Testis (tissue), 3 donors: Measurements from ENCODE around the gene SRBD1. TPM values are rescaled to one million over a fixed set of nuclear protein-coding genes. Genes with fewer than 3 reads are reported as not detected.

ENCODE experiments used
- DNase-seq: peaks from one replicate; pipeline ENCODE4 v3.0.0-alpha.2; 2019
- H3K27ac ChIP-seq, 2 donors: fragments of 200-600 bp; sonication (generic); one replicate each; pipeline ENCODE4 v1.5.1; 2019
- H3K27me3 ChIP-seq: fragments of 200-600 bp; sonication (generic); one replicate; pipeline ENCODE4 v1.5.1; 2019
- H3K36me3 ChIP-seq: fragments of 200-600 bp; sonication (generic); one replicate; pipeline ENCODE4 v1.5.1; 2017; ENCODE audit warnings: low read depth; ENCODE audit errors: missing control alignments
- H3K4me1 ChIP-seq: fragments of 200-600 bp; sonication (generic); one replicate; pipeline ENCODE4 v1.5.1; 2019
- H3K4me3 ChIP-seq, 2 donors: fragments of 200-600 bp; sonication (generic); one replicate each; pipeline ENCODE4 v1.5.1; 2017 to 2019
- H3K9me3 ChIP-seq: fragments of 200-600 bp; sonication (generic); one replicate; pipeline ENCODE4 v1.5.1; 2017
- POLR2A ChIP-seq: fragments of 450-650 bp; IDR thresholded peaks from one replicate; pipeline ENCODE4 v1.6.1; 2017; ENCODE audit warnings: antibody characterized with exemption, mild to moderate bottlenecking, moderate library complexity
- WGBS, 2 donors: methylation state at CpG; one replicate each; pipeline ENCODE4 v1.1.5; 2018; 5-methylcytosine and 5-hydroxymethylcytosine counted together
- intact Hi-C: fragments of 100-400 bp; cut with DNase I; formaldehyde crosslinking; loops from one replicate; pipeline ENCODE4 v1.15.1; 2023; ENCODE audit warnings: low total_unique reads
- polyA plus RNA-seq: library from polyadenylated mRNA; stranded (reverse); fragments of 350-450 nt; fragmentation: Illumina TruSeq; extraction: RNeasy Lipid Tissue Mini Kit (QIAGEN cat#74804); gene quantifications from one replicate; pipeline ENCODE4 v1.2.3, GENCODE V29; 2014; ENCODE audit warnings: low read depth, low replicate concordance; ENCODE audit not compliant: insufficient read depth
- total RNA-seq, 2 donors: library from RNA; depleted of rRNA; stranded (reverse); fragments of >200 nt; gene quantifications; one replicate each; pipeline ENCODE4 v1.2.3, GENCODE V29; 2016
- TF ChIP-seq, protein P1 (sequence below), 3 experiments: fragments of 450-650 bp in 2 of 3; fragments of 200-600 bp in 1 of 3; sonication (generic) in 1 of 3; IDR thresholded peaks; one replicate each; pipeline ENCODE4 v1.5.1; 2016 to 2019; ENCODE audit warnings: antibody characterized with exemption in 3 of 3, mild to moderate bottlenecking in 2 of 3, moderate library complexity in 1 of 3

SRBD1 gene
- total and polyA plus RNA-seq, 3 donors from 2014 or later, result 9.0 to 29.7 (median 27.8) TPM

DNA sequence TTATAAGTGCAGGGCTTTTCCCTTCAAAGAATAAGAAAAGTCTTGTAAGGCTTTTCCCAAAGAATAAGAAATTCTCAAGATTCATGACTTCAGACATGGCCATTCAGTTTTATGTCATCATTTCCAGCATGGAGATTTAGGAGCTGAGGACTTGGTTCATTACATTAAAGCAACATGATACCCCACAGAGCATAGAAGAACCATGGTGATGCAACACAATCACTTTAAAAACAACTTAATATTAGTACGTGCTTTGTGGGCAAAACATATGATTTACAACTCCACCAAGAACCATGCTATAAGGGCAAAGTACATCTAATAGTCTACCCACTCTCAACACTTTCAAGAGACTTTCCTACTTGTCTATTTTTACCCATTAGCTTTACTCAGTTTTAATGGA lies 214.4 kb downstream of the SRBD1 start:
- 87 to 92% methylated on average over 1 of the region's 1 CpG for WGBS, 2 donors
- H3K9me3 ChIP-seq, result no peaks in the 10 kb centered on the region
- intact Hi-C loops, result no loop called here

DNA sequence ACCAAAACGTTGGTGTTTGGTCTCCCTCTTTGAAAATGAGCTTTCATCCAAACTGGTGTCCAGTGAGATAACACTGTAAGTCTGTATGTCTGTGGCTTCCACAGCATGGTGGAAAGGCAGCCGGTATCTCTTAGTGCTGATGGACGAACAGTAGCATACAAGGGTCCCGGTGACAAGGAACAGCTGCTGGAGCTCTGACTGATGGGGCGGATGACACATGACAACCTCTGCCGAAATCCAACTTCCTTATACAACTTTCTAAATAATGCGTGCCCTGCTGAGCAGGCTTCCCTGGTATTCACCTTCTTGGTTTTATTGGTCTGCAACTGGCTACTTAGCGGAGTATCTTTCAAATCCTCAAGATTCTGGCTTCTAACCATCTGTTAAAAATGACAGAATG lies 216.2 kb downstream of the SRBD1 start:
- Histone ChIP-seq H3K9me3 (no peaks in the 10 kb centered on the region), H3K27me3 (no peaks in the 10 kb centered on the region), H3K36me3 (no peaks in the 10 kb centered on the region), H3K4me1 (no peaks in the 10 kb centered on the region), H3K4me3 (no peak overlapping the region), H3K27ac (no peak overlapping the region)
- intact Hi-C loops, result no loop called here
- 90 to 94% methylated on average over 8 of the region's 8 CpGs for WGBS, 2 donors
- no peak for TF ChIP-seq POLR2A
- TF ChIP-seq, protein P1, sequence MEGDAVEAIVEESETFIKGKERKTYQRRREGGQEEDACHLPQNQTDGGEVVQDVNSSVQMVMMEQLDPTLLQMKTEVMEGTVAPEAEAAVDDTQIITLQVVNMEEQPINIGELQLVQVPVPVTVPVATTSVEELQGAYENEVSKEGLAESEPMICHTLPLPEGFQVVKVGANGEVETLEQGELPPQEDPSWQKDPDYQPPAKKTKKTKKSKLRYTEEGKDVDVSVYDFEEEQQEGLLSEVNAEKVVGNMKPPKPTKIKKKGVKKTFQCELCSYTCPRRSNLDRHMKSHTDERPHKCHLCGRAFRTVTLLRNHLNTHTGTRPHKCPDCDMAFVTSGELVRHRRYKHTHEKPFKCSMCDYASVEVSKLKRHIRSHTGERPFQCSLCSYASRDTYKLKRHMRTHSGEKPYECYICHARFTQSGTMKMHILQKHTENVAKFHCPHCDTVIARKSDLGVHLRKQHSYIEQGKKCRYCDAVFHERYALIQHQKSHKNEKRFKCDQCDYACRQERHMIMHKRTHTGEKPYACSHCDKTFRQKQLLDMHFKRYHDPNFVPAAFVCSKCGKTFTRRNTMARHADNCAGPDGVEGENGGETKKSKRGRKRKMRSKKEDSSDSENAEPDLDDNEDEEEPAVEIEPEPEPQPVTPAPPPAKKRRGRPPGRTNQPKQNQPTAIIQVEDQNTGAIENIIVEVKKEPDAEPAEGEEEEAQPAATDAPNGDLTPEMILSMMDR (IDR thresholded peaks at IDR 0.05), result no peak
- DNase-seq, result no peak

More for the DNA sequence above, 214.4 kb downstream of the SRBD1 start:
- no peak for DNase-seq
- Histone ChIP-seq H3K36me3 (no peaks in the 10 kb centered on the region), H3K4me1 (no peaks in the 10 kb centered on the region), H3K27me3 (no peaks in the 10 kb centered on the region), H3K4me3 (no peak overlapping the region), H3K27ac (no peak overlapping the region)
- TF ChIP-seq, protein P1 (IDR thresholded peaks at IDR 0.05), result no peak
- no peak for TF ChIP-seq POLR2A

DNA sequence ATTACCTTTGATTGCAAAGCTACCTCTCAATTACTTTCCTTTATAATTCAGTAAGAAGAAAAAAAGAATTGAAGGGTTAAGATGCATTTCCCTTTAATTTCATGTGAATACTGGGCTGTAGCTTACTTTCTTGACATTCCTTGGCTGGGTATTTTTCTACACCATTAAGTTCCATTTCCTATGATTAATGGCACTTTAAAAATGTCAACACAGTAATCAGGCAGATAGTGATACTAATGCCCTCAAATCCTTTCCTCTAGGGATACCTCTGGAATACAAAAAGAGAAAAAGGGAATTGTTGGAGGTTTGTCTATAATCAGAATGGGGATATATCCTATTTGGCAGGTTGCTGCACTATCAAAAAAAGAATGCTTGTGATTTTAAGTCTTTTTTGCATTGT lies 216.9 kb downstream of the SRBD1 start:
- H3K36me3 ChIP-seq, result no peaks in the 10 kb centered on the region
- intact Hi-C loops, result no loop called here

DNA sequence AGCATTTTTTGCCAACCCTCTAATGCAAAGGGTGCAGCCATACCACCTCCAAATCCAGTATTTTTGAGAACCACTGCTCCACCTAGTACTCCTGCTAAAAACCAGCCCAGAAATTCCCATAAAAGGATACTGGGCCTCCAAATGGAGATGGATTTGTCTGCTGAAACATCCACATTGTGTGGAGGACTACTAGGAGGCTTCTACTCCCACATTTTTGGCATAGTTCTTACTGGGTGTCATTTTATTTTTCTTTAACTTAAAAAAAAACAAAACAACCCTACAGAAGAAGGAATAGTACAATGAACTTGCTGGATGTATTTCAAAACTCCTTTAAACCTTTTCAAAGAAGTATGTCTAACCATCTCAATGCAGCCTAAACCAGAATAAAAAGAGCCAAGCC lies 219.2 kb downstream of the SRBD1 start:
- TF ChIP-seq, protein P1 (IDR thresholded peaks at IDR 0.05), result no peak
- no peaks in the 10 kb centered on the region for H3K9me3 ChIP-seq
- DNase-seq, result no peak
- intact Hi-C loops, result no loop called here
- no peak overlapping the region for H3K4me3 ChIP-seq
- H3K4me1 ChIP-seq, result no peaks in the 10 kb centered on the region
- no peaks in the 10 kb centered on the region for H3K27me3 ChIP-seq
- no peak overlapping the region for H3K27ac ChIP-seq
- H3K36me3 ChIP-seq, result no peaks in the 10 kb centered on the region

More for the DNA sequence above, 216.9 kb downstream of the SRBD1 start:
- Histone ChIP-seq H3K4me3 (no peak overlapping the region), H3K4me1 (no peaks in the 10 kb centered on the region), H3K27me3 (no peaks in the 10 kb centered on the region), H3K27ac (no peak overlapping the region), H3K9me3 (no peaks in the 10 kb centered on the region)
- no peak for DNase-seq
- TF ChIP-seq, protein P1 (IDR thresholded peaks at IDR 0.05), result no peak
- TF ChIP-seq POLR2A, result no peak

DNA sequence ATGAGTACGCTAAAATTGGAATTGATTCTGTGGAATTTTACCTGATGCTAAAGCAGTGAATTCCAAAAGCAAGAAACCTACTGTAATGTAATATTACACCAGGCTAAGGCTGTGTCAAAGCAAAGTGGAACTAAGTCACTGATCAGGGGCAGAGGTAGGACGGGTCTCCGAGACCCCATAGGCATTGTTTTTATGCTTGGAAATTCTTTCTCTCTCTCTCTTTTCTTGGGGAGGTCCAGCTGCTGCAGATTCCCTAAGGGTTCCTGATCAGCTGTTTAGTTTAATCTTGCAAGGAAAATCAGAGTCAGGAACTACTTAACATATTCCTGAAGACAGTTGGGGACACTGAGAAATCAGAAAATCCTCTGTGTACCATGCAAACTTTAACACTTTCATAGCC lies 220.2 kb downstream of the SRBD1 start:
- intact Hi-C loops, result no loop called here
- DNase-seq, result no peak

More for the DNA sequence above, 220.2 kb downstream of the SRBD1 start:
- 71 to 79% methylated on average over 3 of the region's 3 CpGs for WGBS, 2 donors
- no peaks in the 10 kb centered on the region for H3K27me3 ChIP-seq
- no peak overlapping the region for H3K4me3 ChIP-seq
- H3K9me3 ChIP-seq, result no peaks in the 10 kb centered on the region
- H3K27ac ChIP-seq, result no peak overlapping the region
- no peaks in the 10 kb centered on the region for H3K4me1 ChIP-seq
- TF ChIP-seq POLR2A, result no peak
- TF ChIP-seq, protein P1 (IDR thresholded peaks at IDR 0.05), result no peak
- no peaks in the 10 kb centered on the region for H3K36me3 ChIP-seq
